Muscle of back (tissue), 13 donors: ENCODE results near the gene CECR2. TPM values are rescaled to one million over a fixed set of nuclear protein-coding genes. Genes with fewer than 3 reads are reported as not detected.

ENCODE experiments used
- DNase-seq, 3 donors: peaks; one replicate each; pipeline versions ENCODE4 v3.0.0 to v3.0.0-alpha.2; 2013
- long read RNA-seq, 9 donors: transcript quantifications; one replicate each; lab custom pipeline, GENCODE V29; 2026
- polyA plus RNA-seq, 10 donors: library from polyadenylated mRNA; unstranded; fragments of 120-200 nt; gene quantifications; one replicate each; pipeline ENCODE4 v1.2.1, GENCODE V29; 2013; ENCODE audit not compliant: insufficient read length in 10 of 10

The CECR2 gene
- 10 to 100 TPM in 9 of 10 donors, 1 to 10 TPM in 1; 8.4 to 23.3 (median 17.3) TPM for polyA plus RNA-seq
- long read RNA-seq, donor 1 = 0 reads
- long read RNA-seq, donor 2 = 0 reads
- long read RNA-seq, donor 3 = 0 reads
- long read RNA-seq, donor 4 = 0 reads
- long read RNA-seq, donor 5, partial matches to known transcripts = 14 of 14 reads
- long read RNA-seq, donor 5, other reads (novel, unspliced or antisense) = 0 of 14 reads
- long read RNA-seq, donor 6 = 0 reads
- long read RNA-seq, donor 7, partial matches to known transcripts = 5 of 5 reads
- long read RNA-seq, donor 7, other reads (novel, unspliced or antisense) = 0 of 5 reads
- long read RNA-seq, donor 8 = 0 reads
- long read RNA-seq, donor 9 = 0 reads

DNA sequence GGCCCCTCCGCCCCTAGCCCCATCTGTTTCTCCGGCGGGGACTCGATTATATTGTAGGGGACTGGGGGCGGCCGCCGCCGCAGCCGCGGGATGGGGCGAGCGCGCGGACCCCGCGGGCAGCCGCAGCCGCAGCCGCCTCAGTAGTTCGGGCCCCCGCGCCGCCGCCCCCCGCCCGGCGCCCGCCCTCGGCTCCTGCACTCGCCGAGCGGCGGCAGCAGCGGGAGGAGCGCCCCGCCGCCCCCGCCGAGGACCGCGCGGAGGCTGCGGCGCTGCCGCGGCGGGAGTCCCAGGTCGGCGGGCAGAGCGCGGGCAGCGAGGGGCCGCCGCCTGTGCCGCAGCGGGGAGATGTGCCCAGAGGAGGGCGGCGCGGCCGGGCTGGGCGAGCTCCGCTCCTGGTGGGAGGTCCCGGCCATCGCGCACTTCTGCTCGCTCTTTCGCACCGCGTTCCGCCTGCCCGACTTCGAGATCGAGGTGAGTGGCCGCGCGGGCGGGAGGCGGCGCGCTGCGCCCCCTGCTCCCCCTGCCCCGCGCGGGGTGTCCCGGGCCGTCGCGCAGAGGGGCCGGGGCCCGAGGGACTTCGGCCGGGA lies at the start of gene CECR2:
Gene CECR2 (plus strand): TSS at position 22 of the 587 bp plus-strand sequence. CDS start 324 bp downstream, at position 346.
- peak in 2 of 3 donors; percentile 51 to 68 for DNase-seq

DNA sequence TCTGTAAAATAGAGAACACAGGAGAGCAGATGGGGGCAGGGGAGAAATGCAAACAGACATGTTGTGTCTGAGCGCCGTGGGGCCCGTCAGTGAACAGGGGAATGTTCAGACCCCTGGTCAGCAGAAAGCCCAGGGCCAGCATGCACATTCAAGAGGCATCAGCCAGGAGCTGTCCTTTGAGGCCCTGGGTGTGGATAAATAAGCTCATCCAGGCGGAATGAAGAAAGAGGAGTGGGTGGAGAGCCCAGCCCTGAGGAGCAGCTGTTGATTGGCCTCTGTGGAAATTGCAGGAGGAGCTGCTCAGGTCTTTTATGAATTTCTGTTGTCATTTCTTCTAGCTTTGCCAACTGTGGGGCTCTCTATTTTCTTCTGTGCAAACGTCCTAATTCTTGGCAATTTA lies 49.7 kb upstream of the CECR2 start:
- DNase-seq = peak in 1 of 3 donors; percentile 27

- DNase-seq = no peak
These were observed 46.7 kb upstream of the CECR2 start for GRCh38 chr22:17322511-17322910.

GRCh38 chr22:17331690-17332089 lies 37.6 kb upstream of the CECR2 start:
- DNase-seq = no peak

DNA sequence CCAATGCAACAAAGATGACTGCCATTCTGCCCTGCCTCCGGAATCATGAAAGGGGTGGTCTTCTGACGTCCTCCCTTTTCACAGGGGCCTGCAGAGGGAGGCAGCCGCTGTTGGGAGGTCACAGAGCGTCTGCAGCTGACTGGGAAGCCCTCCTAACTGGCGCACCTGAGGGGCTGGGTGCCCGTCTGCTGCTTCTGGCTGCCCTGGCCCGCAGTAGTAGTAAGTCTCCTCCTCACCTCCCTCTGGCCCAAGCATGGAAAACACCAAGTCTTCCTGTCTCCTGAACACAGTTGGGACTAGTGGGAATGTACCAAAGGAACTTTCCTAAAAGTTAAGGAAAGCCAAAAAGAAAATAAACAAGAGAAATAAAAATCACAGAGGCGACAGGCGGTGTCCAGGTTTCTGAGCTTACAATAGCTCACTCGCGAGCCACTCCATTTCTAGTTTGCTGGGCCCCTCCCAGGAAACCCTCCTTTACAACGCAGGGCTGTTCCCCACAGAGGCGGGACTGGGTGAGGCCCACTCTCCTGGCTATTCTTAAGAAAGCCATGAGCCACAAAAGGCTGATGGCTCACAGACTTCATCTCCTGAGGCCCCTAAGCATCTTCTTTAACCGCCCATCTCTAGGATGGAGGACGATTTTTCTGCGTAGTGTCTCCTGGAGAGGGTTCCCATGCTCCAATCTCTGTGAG lies 37.0 kb upstream of the CECR2 start:
- DNase-seq = no peak

GRCh38 chr22:17334059-17334458 lies 35.2 kb upstream of the CECR2 start:
- no peak for DNase-seq

GRCh38 chr22:17334983-17335382 lies 34.3 kb upstream of the CECR2 start:
- DNase-seq = no peak

GRCh38 chr22:17336061-17336460 lies 33.2 kb upstream of the CECR2 start:
- DNase-seq = no peak

DNA sequence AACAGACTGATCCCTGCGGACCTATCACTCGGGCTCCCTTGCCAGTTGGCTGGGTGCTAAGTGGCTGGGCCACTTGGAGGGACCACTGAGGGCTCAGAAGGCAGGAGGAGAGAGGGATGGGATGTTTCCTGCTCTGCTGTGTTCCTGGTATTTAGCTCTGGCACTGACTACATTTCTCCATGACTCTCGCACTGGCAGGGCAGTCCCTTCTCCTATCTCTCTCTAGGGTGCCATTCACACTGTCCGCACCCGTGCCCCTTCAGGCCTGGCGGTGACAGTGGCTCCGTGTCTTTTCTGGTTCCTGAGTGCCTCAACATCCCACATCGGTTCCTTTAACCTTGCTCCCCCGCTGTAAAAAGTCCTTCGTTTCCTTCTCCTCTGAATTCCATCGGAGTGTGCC lies 31.6 kb upstream of the CECR2 start:
- DNase-seq = no peak

DNA sequence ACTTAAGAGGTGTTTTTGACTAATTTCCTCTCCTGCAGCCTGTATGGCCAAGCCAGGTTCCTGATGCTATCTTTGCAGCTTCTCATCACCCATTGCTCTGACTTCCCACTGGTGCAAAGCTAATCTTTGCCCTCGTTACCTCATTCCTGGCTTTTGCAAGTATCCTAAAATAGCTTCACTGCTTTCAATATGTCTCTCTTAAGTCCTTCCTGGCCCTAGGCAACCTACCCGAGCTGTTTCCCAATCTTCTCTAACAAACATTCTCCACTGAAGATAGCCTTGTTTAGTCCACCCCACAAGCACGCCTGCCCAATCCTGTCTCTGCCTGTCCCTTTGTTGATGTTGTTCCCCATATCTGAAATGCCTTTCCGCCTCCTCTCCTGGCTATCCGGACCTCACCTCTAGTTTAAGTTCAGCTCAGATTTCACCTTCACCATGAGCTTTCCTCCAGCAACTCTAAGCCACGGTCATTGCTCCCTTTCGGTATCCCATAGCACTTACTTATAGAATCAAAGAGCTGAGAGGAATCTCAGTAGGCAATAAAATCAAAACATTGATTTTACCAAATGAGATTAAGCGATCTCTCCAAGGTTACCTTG lies 30.1 kb upstream of the CECR2 start:
- no peak for DNase-seq

GRCh38 chr22:17342361-17342760 lies 26.9 kb upstream of the CECR2 start:
- DNase-seq = no peak

- DNase-seq = no peak
These were observed 25.5 kb upstream of the CECR2 start for GRCh38 chr22:17343766-17344165.

- no peak for DNase-seq
These were observed 22.7 kb upstream of the CECR2 start for GRCh38 chr22:17346578-17346977.

DNA sequence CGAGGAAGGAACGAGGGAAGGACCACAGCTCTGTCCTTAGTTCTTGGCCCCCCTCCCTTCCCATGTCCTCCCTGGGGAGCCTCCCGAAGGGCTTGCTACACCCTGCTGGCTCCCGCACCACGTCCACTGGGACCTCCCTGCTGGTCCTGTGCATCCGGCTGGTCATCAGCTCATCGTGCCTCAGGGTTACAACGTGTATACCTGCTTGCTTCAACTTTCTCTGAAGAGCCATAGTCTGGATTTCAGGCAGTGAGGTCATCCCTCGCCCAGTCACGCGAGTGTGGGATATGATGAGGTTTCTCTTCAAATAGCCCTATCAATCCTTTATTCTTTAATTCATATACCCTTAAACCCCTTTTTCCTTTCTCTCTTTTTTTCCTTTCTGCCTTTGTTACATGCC lies 21.5 kb upstream of the CECR2 start:
- no peak for DNase-seq

- no peak for DNase-seq
These were observed 20.7 kb upstream of the CECR2 start for GRCh38 chr22:17348464-17349103.

DNA sequence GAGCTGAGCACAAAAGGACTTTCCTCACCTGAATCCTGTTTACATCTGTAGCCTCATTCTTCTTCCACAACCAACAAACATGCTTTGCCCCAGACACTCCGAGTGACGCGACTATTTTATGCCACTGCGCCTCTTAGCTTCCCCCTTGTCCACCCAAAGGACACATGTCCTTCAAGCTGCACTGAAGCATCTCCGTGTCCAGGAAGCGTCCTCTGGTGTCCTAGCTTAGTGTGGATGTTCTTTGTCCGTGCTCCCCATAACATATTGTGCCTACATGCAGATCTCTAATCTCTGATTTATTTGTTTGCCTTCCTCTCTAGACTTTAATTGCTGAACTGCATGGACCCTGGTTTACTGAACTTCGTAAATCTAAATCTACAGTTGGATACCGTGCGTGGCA lies 20.1 kb upstream of the CECR2 start:
- DNase-seq = no peak

- no peak for DNase-seq
These were observed 19.0 kb upstream of the CECR2 start for GRCh38 chr22:17350292-17350691.

DNA sequence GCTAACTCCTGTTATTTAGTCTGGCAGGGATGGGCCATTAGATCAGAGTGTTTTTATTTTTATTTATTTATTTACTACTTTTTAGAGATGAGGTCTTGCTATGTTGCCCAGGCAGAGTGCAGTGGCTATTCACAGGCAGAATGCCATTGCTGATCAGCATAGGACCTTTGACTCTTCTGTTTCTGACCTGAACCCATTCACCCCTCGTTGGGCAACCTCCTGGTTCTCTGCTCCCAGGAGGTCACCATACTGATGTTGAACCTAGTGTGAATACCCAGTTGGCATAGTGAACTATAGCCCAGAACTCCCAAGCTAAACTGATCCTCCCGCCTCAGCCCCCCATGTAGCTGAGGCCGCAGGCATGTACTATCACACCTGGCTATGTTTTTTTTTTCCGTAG lies 16.5 kb upstream of the CECR2 start:
- no peak for DNase-seq

GRCh38 chr22:17357688-17358087 lies 11.6 kb upstream of the CECR2 start:
- DNase-seq = no peak

- DNase-seq = no peak
These were observed 10.8 kb upstream of the CECR2 start for GRCh38 chr22:17358415-17358814.

GRCh38 chr22:17359501-17359900 lies 9.8 kb upstream of the CECR2 start:
- DNase-seq = no peak

DNA sequence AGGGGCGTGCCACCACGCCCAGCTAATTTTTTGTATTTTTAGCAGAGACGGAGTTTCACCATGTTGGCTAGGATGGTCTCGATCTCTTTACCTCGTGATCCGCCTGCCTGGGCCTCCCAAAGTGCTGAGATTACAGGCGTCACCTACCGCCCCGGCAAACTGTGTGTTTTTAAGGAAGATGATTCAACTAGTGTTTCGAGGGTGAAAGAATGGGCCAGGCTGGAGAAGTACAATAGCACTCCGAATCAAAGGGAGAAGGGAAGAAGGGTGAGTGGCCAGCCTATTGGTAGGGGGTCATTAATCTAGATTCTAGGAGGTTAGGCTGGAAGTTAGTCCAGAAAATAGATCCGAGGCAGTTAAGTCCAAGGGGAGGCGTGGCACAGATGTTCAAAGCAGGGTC lies 2.9 kb upstream of the CECR2 start:
- DNase-seq = no peak
